K562 (cell line): ENCODE measurements around the gene GPALPP1. TPM values are rescaled to one million over a fixed set of nuclear protein-coding genes. Genes with fewer than 3 reads are reported as not detected.

ENCODE experiments used
- ADNP ChIP-seq: fragments of 200-800 bp; sonication (Bioruptor generic); IDR thresholded peaks from 2 replicates; pipeline ENCODE4 v1.6.1; 2016; ENCODE audit warnings: missing genetic modification characterization, missing compliant biosample characterization
- GABPB2 ChIP-seq: fragments of 250-450 bp; sonication (Bioruptor Pico); conservative IDR thresholded peaks from 2 replicates; pipeline ENCODE4 v1.5.1; 2021; ENCODE audit warnings: mild to moderate bottlenecking
- MAZ ChIP-seq, 2 experiments: fragments of 450-650 bp in 1 of 2; sonication (generic) in 1 of 2; formaldehyde crosslinking; IDR thresholded peaks in 1 of 2; conservative IDR thresholded peaks in 1 of 2; 2 replicates each; pipeline versions ENCODE4 v1.4.0 to v1.5.0; 2020; ENCODE audit warnings: mild to moderate bottlenecking in 1 of 2, missing genetic modification reagents in 1 of 2
- PYGO2 ChIP-seq: fragments of 450-650 bp; IDR thresholded peaks from 2 replicates; pipeline ENCODE4 v1.6.1; 2016; ENCODE audit warnings: mild to moderate bottlenecking, missing genetic modification characterization, moderate library complexity, missing compliant biosample characterization
- RAD21 ChIP-seq, 2 experiments: fragments of 250-450 bp in 1 of 2; fragments of 450-650 bp in 1 of 2; sonication (Bioruptor Pico) in 1 of 2; formaldehyde crosslinking in 1 of 2; IDR thresholded peaks in 1 of 2; conservative IDR thresholded peaks in 1 of 2; 2 replicates each; pipeline versions ENCODE4 v1.4.0 to v1.8.0; 2020 to 2022; ENCODE audit warnings: mild to moderate bottlenecking in 2 of 2, moderate library complexity in 1 of 2
- RFX7 ChIP-seq: fragments of 250-450 bp; sonication (Bioruptor Pico); IDR thresholded peaks from 2 replicates; pipeline ENCODE4 v1.5.1; 2021; ENCODE audit warnings: mild to moderate bottlenecking
- ZNF232 ChIP-seq: sonication (generic); formaldehyde crosslinking; IDR thresholded peaks from 2 replicates; pipeline ENCODE4 v1.8.0; 2022; ENCODE audit warnings: mild to moderate bottlenecking, missing genetic modification reagents
- ZNF384 ChIP-seq: IDR thresholded peaks from 2 replicates; pipeline ENCODE4 v1.6.1; 2012; ENCODE audit warnings: low read depth, low read length, improper control_type of control experiment
- ZNF830 ChIP-seq: fragments of 250-450 bp; sonication (Bioruptor Pico); IDR thresholded peaks from 2 replicates; pipeline ENCODE4 v1.5.0; 2021; ENCODE audit warnings: mild to moderate bottlenecking
- polyA plus RNA-seq, 8 experiments: library from polyadenylated mRNA; depleted of rRNA in 4 of 8; stranded (reverse) in 5 of 8; unstranded in 3 of 8; fragments of >200 nt; fragmentation: Nextera tagmentation in 2 of 8; fragmentation: Illumina TruSeq in 1 of 8; extraction: Ambion mirVana in 2 of 8; extraction: Trizol in 1 of 8; gene quantifications; 2 replicates each; pipeline versions ENCODE4 v1.2.1 to v1.2.3, GENCODE V29; 2011 to 2014; ENCODE audit warnings: inconsistent platforms in 1 of 8, missing spikeins in 1 of 8
- total RNA-seq, 7 experiments: library from RNA; depleted of rRNA in 6 of 7; stranded (reverse); fragments of >200 nt in 6 of 7; fragmentation: Illumina TruSeq in 2 of 7; extraction: Trizol in 2 of 7; gene quantifications; 2 replicates each; pipeline versions ENCODE4 v1.2.1 to v1.2.3, GENCODE V29; 2011 to 2021; ENCODE audit warnings: low replicate concordance in 1 of 7
- TF ChIP-seq, protein P1 (sequence below), 2 experiments: fragments of 450-650 bp; formaldehyde crosslinking in 1 of 2; IDR thresholded peaks; 2 replicates each; pipeline versions ENCODE4 v1.4.0 to v1.6.1; 2014 to 2020; ENCODE audit warnings: mild to moderate bottlenecking in 2 of 2, borderline replicate concordance in 1 of 2, low read depth in 1 of 2
- TF ChIP-seq, protein P2 (sequence below): IDR thresholded peaks from 3 replicates; pipeline ENCODE4 v1.6.1; 2011; ENCODE audit warnings: borderline replicate concordance, mild to moderate bottlenecking, moderate library complexity; ENCODE audit not compliant: insufficient read length; ENCODE audit errors: extremely low read depth
- TF ChIP-seq, protein P3 (sequence below), 3 experiments: IDR thresholded peaks in 2 of 3; conservative IDR thresholded peaks in 1 of 3; 2 replicates each; pipeline ENCODE4 v1.5.1; 2011 to 2012; ENCODE audit warnings: low read length in 3 of 3, mild to moderate bottlenecking in 3 of 3, control low read depth in 2 of 3, improper control_type of control experiment in 1 of 3, inconsistent platforms in 1 of 3, low read depth in 1 of 3, mixed read lengths in 1 of 3, moderate library complexity in 1 of 3; ENCODE audit not compliant: insufficient read depth in 2 of 3

The GPALPP1 gene
- total and polyA plus RNA-seq, 9 of the 15 experiments (the other 6 are each of a cell fraction or from before 2014, with no cell fraction given): 8.1 to 22.3 (median 18.5) TPM

- no peak for TF ChIP-seq PYGO2
- no peak for TF ChIP-seq GABPB2 (CRISPR knock-in tag)
- TF ChIP-seq, protein P1, sequence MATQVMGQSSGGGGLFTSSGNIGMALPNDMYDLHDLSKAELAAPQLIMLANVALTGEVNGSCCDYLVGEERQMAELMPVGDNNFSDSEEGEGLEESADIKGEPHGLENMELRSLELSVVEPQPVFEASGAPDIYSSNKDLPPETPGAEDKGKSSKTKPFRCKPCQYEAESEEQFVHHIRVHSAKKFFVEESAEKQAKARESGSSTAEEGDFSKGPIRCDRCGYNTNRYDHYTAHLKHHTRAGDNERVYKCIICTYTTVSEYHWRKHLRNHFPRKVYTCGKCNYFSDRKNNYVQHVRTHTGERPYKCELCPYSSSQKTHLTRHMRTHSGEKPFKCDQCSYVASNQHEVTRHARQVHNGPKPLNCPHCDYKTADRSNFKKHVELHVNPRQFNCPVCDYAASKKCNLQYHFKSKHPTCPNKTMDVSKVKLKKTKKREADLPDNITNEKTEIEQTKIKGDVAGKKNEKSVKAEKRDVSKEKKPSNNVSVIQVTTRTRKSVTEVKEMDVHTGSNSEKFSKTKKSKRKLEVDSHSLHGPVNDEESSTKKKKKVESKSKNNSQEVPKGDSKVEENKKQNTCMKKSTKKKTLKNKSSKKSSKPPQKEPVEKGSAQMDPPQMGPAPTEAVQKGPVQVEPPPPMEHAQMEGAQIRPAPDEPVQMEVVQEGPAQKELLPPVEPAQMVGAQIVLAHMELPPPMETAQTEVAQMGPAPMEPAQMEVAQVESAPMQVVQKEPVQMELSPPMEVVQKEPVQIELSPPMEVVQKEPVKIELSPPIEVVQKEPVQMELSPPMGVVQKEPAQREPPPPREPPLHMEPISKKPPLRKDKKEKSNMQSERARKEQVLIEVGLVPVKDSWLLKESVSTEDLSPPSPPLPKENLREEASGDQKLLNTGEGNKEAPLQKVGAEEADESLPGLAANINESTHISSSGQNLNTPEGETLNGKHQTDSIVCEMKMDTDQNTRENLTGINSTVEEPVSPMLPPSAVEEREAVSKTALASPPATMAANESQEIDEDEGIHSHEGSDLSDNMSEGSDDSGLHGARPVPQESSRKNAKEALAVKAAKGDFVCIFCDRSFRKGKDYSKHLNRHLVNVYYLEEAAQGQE (IDR thresholded peaks at IDR 0.05; ENCODE audit: borderline replicate concordance): peak; percentile 51; the same call in 1 of the 2 replicates
- TF ChIP-seq, protein P1 (CRISPR knock-in tag; IDR thresholded peaks at IDR 0.05; ENCODE audit: low read depth): no peak
- TF ChIP-seq, protein P2, sequence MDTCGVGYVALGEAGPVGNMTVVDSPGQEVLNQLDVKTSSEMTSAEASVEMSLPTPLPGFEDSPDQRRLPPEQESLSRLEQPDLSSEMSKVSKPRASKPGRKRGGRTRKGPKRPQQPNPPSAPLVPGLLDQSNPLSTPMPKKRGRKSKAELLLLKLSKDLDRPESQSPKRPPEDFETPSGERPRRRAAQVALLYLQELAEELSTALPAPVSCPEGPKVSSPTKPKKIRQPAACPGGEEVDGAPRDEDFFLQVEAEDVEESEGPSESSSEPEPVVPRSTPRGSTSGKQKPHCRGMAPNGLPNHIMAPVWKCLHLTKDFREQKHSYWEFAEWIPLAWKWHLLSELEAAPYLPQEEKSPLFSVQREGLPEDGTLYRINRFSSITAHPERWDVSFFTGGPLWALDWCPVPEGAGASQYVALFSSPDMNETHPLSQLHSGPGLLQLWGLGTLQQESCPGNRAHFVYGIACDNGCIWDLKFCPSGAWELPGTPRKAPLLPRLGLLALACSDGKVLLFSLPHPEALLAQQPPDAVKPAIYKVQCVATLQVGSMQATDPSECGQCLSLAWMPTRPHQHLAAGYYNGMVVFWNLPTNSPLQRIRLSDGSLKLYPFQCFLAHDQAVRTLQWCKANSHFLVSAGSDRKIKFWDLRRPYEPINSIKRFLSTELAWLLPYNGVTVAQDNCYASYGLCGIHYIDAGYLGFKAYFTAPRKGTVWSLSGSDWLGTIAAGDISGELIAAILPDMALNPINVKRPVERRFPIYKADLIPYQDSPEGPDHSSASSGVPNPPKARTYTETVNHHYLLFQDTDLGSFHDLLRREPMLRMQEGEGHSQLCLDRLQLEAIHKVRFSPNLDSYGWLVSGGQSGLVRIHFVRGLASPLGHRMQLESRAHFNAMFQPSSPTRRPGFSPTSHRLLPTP: no peak
- no peak for TF ChIP-seq ZNF232 (CRISPR knock-in tag)
- TF ChIP-seq MAZ (CRISPR knock-in tag; conservative IDR thresholded peaks at IDR 0.05 in 1 of 2, IDR thresholded peaks at IDR 0.05 in 1 of 2): no peak
- TF ChIP-seq, protein P3, sequence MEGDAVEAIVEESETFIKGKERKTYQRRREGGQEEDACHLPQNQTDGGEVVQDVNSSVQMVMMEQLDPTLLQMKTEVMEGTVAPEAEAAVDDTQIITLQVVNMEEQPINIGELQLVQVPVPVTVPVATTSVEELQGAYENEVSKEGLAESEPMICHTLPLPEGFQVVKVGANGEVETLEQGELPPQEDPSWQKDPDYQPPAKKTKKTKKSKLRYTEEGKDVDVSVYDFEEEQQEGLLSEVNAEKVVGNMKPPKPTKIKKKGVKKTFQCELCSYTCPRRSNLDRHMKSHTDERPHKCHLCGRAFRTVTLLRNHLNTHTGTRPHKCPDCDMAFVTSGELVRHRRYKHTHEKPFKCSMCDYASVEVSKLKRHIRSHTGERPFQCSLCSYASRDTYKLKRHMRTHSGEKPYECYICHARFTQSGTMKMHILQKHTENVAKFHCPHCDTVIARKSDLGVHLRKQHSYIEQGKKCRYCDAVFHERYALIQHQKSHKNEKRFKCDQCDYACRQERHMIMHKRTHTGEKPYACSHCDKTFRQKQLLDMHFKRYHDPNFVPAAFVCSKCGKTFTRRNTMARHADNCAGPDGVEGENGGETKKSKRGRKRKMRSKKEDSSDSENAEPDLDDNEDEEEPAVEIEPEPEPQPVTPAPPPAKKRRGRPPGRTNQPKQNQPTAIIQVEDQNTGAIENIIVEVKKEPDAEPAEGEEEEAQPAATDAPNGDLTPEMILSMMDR (IDR thresholded peaks at IDR 0.05 in 2 of 3, conservative IDR thresholded peaks at IDR 0.05 in 1 of 3; ENCODE audit: insufficient read depth in 2 of 3, low read depth in 1 of 3, low read length in 3 of 3): peak; percentile 28 to 68 (median 48); a peak in 4 of 6 replicates
- peak; percentile 62 to 72 for TF ChIP-seq RAD21 (CRISPR knock-in tag; conservative IDR thresholded peaks at IDR 0.05 in 1 of 2, IDR thresholded peaks at IDR 0.05 in 1 of 2)
- TF ChIP-seq ADNP (tag): no peak
- TF ChIP-seq ZNF830 (CRISPR knock-in tag): no peak
- TF ChIP-seq RFX7 (CRISPR knock-in tag): no peak
- no peak for TF ChIP-seq ZNF384
Measured at GRCh38 chr13:44969551-44970484, 19.5 kb upstream of the GPALPP1 start (continued).
